ENCODE data around the gene SLC12A9. TPM values are rescaled to one million over a fixed set of nuclear protein-coding genes. Genes with fewer than 3 reads are reported as not detected.
"Not testable (repeated sequence)": the region's sequence is repeated elsewhere in the genome, so short reads cannot be mapped to it uniquely, and the experiment has no call there.

SLC12A9 gene
- total RNA-seq, 2 donors from 2014 or later: 31.0 to 33.6 TPM

DNA sequence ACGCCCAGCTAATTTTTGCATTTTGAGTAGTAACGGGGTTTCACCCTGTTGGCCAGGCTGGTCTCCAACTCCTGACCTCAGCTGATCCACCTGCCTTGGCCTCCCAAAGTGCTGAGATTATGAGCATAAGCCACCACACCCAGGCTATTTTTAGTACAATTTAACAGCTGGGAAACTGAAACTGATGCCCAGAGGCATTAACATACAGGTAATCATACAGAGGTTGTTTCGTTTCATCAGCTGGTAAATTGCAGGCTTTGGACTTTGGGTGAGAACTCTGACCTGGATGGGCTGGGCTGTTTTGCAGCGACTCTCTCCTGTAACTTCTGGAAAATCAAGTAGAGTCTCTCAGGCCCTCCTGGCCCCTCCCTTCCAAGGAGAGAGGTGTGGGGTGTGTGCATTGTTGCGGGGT lies 49.4 kb downstream of the SLC12A9 start:
- peak; percentile 81 for ATAC-seq

DNA sequence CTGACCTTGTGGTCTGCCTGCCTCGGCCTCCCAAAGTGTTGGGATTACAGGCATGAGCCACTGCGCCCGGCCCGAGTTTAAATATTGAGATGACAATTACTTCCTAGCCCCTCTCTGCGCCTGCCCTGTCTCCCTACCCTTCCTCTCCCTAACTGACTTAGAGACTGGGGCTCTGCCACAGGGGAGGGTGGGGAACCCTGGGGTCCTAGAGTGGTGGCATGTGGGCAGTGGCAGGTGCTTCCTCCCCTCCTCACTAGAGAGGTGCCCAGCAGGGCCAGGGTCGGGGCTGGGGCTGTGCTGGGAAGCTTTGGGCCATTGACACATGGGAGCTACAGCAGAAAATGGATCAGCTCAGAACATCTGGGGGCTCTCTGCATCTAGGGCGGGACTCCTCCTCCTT lies 50.1 kb downstream of the SLC12A9 start:
- ATAC-seq (no peak), DNase-seq (no peak)
- intact Hi-C loops (cut with DNase I, micrococcal nuclease): loop anchor here in 1 of 2 donors (5.0 kb wide), 1 partner anchor 155 kb away; no protein-coding TSS in a partner anchor

More for the DNA sequence above, 49.4 kb downstream of the SLC12A9 start:
- peak; percentile 57 to 71 for DNase-seq
- intact Hi-C loops (cut with DNase I, micrococcal nuclease): loop anchor here in 1 of 2 donors (5.0 kb wide), 1 partner anchor 155 kb away; no protein-coding TSS in a partner anchor

DNA sequence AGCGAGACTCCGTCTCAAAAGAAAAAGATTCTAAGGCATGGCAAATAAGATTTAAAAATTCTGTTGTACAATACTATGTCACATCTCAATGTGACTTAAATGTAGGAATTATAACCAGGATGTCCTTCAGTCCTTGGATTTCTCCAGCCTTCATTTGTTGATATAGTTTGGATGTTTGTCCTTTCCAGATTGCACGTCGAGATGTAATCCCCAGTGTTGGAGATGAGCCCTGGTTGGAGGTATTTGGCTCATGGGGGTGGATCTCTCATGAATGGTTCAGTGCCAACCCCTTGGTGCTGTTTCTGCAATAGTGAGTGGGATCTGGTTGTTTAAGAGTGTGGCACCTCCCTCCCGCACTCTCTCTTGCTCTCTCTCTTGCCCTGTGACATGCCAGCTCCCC lies 56.0 kb downstream of the SLC12A9 start:
- no peak for ATAC-seq
- no peak for DNase-seq
- intact Hi-C loops (cut with DNase I, micrococcal nuclease): no loop called here

DNA sequence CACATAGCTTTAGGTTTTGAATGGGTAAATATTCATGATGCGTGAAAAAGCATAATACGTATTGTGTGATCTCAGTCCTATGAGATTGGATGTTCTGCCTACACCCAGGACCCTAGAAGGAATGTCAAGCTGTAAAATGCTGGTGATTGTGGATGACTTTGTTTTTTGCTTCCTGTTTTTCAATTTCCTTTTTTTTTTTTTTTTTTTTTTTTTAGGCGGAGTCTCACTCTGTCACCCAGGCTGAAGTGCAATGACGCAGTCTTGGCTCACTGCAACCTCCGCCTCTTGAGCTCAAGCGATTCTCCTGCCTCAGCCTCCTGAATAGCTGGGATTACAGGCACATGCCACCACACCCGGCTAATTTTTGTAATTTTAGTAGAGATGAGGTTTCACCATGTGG lies 57.9 kb downstream of the SLC12A9 start:
- peak; percentile 48 to 56 for DNase-seq

DNA sequence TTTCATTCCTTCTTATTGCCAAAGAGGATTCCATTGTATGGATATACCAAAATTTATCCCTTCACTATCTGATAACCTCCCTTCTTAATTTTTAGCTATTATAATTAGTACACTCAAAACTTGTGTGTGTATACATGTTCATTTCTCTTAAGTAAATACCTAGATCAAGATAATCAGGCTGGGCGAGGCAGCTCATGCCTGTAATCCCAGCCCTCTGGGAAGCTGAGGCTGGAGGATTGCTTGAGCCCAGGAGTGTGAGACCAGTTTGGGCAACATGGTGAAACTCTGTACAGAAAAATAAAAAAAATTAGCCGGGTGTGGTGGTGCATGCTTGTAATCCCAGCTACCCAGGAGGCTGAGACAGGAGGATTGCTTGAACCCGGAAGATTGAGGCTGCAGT lies 59.0 kb downstream of the SLC12A9 start:
- no peak for DNase-seq
- intact Hi-C loops (cut with DNase I, micrococcal nuclease): no loop called here
- ATAC-seq: peak; percentile 60

More for the DNA sequence above, 57.9 kb downstream of the SLC12A9 start:
- peak; percentile 78 for ATAC-seq
- intact Hi-C loops (cut with DNase I, micrococcal nuclease): not testable (repeated sequence)

DNA sequence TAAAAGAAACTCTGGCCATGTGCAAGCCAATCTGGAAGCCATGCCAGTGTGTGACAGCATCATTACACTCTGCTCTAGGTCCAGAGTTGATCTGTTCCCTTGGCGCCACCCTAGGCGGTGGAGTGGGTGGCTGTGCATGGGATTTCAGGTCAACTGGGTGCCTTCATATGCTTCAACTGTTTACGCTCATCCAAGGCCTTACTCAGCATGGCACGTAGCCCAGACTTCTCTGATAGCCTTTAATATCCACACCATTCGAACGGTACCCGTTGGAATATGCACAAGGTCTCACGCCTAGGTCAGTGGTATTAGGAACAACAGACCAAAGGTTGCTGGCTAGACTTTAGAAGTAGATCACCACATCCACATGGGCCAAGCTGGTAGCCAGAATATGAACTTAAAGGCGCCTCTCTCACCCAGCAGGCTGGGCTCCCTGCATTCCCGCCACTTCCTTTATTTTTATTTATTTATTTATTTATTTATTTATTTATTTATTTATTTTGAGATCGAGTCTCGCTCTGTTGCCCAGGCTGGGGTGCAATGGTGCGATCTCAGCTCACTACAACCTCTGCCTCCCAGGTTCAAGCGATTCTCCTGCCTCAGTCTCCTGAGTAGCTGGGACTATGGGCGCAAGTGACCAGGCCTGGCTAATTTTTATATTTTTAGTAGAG lies 61.8 kb downstream of the SLC12A9 start:
- ATAC-seq: no peak

DNA sequence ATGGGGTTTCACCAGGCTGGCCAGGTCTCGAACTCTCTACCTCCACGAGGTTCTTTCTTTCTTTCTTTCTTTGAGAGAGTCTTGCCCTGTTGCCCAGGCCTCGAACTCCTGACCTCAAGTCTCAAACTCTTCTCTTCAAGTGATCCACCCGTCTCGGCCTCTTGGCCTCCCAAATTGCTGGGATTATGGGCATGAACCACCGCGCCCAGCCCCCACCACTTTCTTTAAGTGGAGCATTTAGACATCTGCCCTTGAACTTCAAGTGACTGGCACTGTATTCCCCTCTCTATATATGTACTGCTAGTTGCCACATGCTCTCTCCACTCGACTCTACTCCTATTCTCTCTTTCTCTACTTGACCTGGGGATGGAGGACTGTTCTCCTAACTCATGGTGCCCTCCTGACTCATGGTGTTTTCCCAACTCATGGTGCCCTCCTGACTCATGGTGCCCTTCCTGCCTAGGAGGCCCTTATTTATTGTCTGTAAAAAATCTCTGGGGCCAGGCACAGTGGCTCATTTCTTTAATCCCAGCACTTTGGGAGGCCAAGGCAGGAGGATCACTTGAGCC lies 62.5 kb downstream of the SLC12A9 start:
- DNase-seq: no peak
- no peak for ATAC-seq
- intact Hi-C loops (cut with DNase I, micrococcal nuclease): no loop called here

More for the DNA sequence above, 61.8 kb downstream of the SLC12A9 start:
- DNase-seq: no peak
- intact Hi-C loops (cut with DNase I, micrococcal nuclease): no loop called here

Small RNA genes lying within 50 kb of the gene (microRNA-seq; reads per million reads assigned to microRNA genes)
- 0 reads per million in 2 donors for gene MIR6875

Other genes with a start within 250 kb of the SLC12A9 start
- gene MOSPD3, start 240.2 kb upstream of the SLC12A9 start, total RNA-seq: 10 to 100 TPM; 15.3 to 18.6 TPM
- gene TFR2, start 211.2 kb upstream of the SLC12A9 start, total RNA-seq: under 1 TPM; 0.22 to 0.64 TPM
- gene ACTL6B, start 196.3 kb upstream of the SLC12A9 start, total RNA-seq: under 1 TPM in 1 of 2 donors, not detected in 1; 0.42 TPM
- gene GNB2, start 179.0 kb upstream of the SLC12A9 start, total RNA-seq: 100 to 1,000 TPM; 273 to 279 TPM
- gene GIGYF1, start 158.5 kb upstream of the SLC12A9 start, total RNA-seq: 10 to 100 TPM; 29.0 to 32.4 TPM
- 10 to 100 TPM; 21.5 to 25.0 TPM for gene POP7, start 146.6 kb upstream of the SLC12A9 start, total RNA-seq
- gene EPO, start 132.2 kb upstream of the SLC12A9 start, total RNA-seq: not detected
- gene ZAN, start 119.1 kb upstream of the SLC12A9 start, total RNA-seq: not detected
- gene EPHB4, start 25.2 kb upstream of the SLC12A9 start, total RNA-seq: 10 to 100 TPM; 34.3 to 39.3 TPM
- gene TRIP6, start 14.7 kb downstream of the SLC12A9 start, total RNA-seq: 10 to 100 TPM; 18.6 to 21.4 TPM
- 100 to 1,000 TPM in 1 of 2 donors, 10 to 100 TPM in 1; 85.9 to 116 TPM for gene SRRT, start 22.4 kb downstream of the SLC12A9 start, total RNA-seq
- 1 to 10 TPM; 2.2 to 2.7 TPM for gene UFSP1, start 37.0 kb downstream of the SLC12A9 start, total RNA-seq
- gene ACHE, start 43.2 kb downstream of the SLC12A9 start, total RNA-seq: 10 to 100 TPM; 18.4 to 29.2 TPM
- 100 to 1,000 TPM; 144 to 185 TPM for gene MUC3A, start 96.8 kb downstream of the SLC12A9 start, total RNA-seq
- 1,000 to 10,000 TPM in 1 of 2 donors, 100 to 1,000 TPM in 1; 428 to 2,027 TPM for gene MUC12, start 116.9 kb downstream of the SLC12A9 start, total RNA-seq
- gene MUC17, start 167.4 kb downstream of the SLC12A9 start, total RNA-seq: 10 to 100 TPM; 12.1 to 42.2 TPM
- 10 to 100 TPM; 36.2 to 43.3 TPM for gene TRIM56, start 232.8 kb downstream of the SLC12A9 start, total RNA-seq

All from left colon (tissue), 2 donors.